Liver (tissue), 9 donors: ENCODE results near the gene NAGA. TPM values are rescaled to one million over a fixed set of nuclear protein-coding genes. Genes with fewer than 3 reads are reported as not detected.
"Not testable (repeated sequence)": the region's sequence is repeated elsewhere in the genome, so short reads cannot be mapped to it uniquely, and the experiment has no call there.

ENCODE experiments used
- DNase-seq: peaks from one replicate; pipeline ENCODE4 v3.0.0-alpha.2; 2017; ENCODE audit warnings: low spot score
- H3K27ac ChIP-seq, 2 donors: one replicate each; pipeline ENCODE4 v1.7.0; 2013; ENCODE audit warnings: inconsistent platforms in 2 of 2, low read length in 2 of 2, control low read depth in 1 of 2, low read depth in 1 of 2, mild to moderate bottlenecking in 1 of 2
- H3K27me3 ChIP-seq, 4 donors: one replicate each; pipeline versions ENCODE4 v1.6.1 to v1.7.0; 2013; ENCODE audit warnings: low read length in 3 of 4, inconsistent platforms in 1 of 4, mild to moderate bottlenecking in 1 of 4, moderate library complexity in 1 of 4; ENCODE audit not compliant: control insufficient read depth in 4 of 4, insufficient read depth in 4 of 4
- H3K36me3 ChIP-seq, 4 donors: one replicate each; pipeline versions ENCODE4 v1.6.1 to v1.7.0; 2013; ENCODE audit warnings: low read length in 3 of 4, mild to moderate bottlenecking in 3 of 4, low read depth in 1 of 4, moderate library complexity in 1 of 4; ENCODE audit not compliant: control insufficient read depth in 4 of 4, insufficient read depth in 3 of 4
- H3K4me1 ChIP-seq, 4 donors: one replicate each; pipeline versions ENCODE4 v1.6.1 to v1.7.0; 2013; ENCODE audit warnings: low read length in 3 of 4, mild to moderate bottlenecking in 3 of 4, moderate library complexity in 1 of 4; ENCODE audit not compliant: control insufficient read depth in 4 of 4, insufficient read depth in 4 of 4
- H3K4me3 ChIP-seq, 3 donors: one replicate each; pipeline versions ENCODE4 v1.6.1 to v1.7.0; 2013; ENCODE audit warnings: low read length in 3 of 3, control low read depth in 1 of 3, low read depth in 1 of 3, mild to moderate bottlenecking in 1 of 3
- H3K9ac ChIP-seq, 2 donors: one replicate each; pipeline ENCODE4 v1.7.0; 2013; ENCODE audit warnings: low read length in 2 of 2, mild to moderate bottlenecking in 2 of 2, moderate library complexity in 2 of 2, control low read depth in 1 of 2, low read depth in 1 of 2
- H3K9me3 ChIP-seq, 4 donors: one replicate each; pipeline versions ENCODE4 v1.6.1 to v1.7.0; 2013; ENCODE audit warnings: low read length in 3 of 4; ENCODE audit not compliant: control insufficient read depth in 4 of 4
- EGR1 ChIP-seq, 2 donors: IDR thresholded peaks; 2 replicates each; pipeline ENCODE4 v1.6.1; 2016 to 2018; ENCODE audit warnings: antibody characterized with exemption in 2 of 2, low read depth in 2 of 2
- FOXA1 ChIP-seq: IDR thresholded peaks from 2 replicates; pipeline ENCODE4 v1.6.1; 2016; ENCODE audit warnings: antibody characterized with exemption
- FOXA2 ChIP-seq: IDR thresholded peaks from 2 replicates; pipeline ENCODE4 v1.6.1; 2016; ENCODE audit warnings: antibody characterized with exemption
- HNF4A ChIP-seq, 2 donors: conservative IDR thresholded peaks; 2 replicates each; pipeline ENCODE4 v1.6.1; 2016; ENCODE audit warnings: antibody characterized with exemption in 2 of 2, mild to moderate bottlenecking in 2 of 2
- JUND ChIP-seq, 2 donors: IDR thresholded peaks; 2 replicates each; pipeline ENCODE4 v1.6.1; 2016; ENCODE audit warnings: antibody characterized with exemption in 2 of 2
- MAX ChIP-seq: IDR thresholded peaks from 2 replicates; pipeline ENCODE4 v1.6.1; 2016; ENCODE audit warnings: antibody characterized with exemption
- RAD21 ChIP-seq, 2 donors: IDR thresholded peaks; 2 replicates each; pipeline ENCODE4 v1.6.1; 2016; ENCODE audit warnings: antibody characterized with exemption in 2 of 2, mild to moderate bottlenecking in 2 of 2
- REST ChIP-seq: IDR thresholded peaks from 2 replicates; pipeline ENCODE4 v1.6.1; 2016; ENCODE audit warnings: antibody characterized with exemption, mild to moderate bottlenecking
- RXRA ChIP-seq, 2 donors: IDR thresholded peaks; 2 replicates each; pipeline ENCODE4 v1.6.1; 2017 to 2018; ENCODE audit warnings: antibody characterized with exemption in 2 of 2, mild to moderate bottlenecking in 1 of 2
- SP1 ChIP-seq: IDR thresholded peaks from 2 replicates; pipeline ENCODE4 v1.6.1; 2018; ENCODE audit warnings: antibody characterized with exemption, mild to moderate bottlenecking
- TAF1 ChIP-seq: conservative IDR thresholded peaks from 2 replicates; pipeline ENCODE4 v1.6.1; 2016; ENCODE audit warnings: antibody characterized with exemption, mild to moderate bottlenecking
- YY1 ChIP-seq: IDR thresholded peaks from 2 replicates; pipeline ENCODE4 v1.6.1; 2016; ENCODE audit warnings: antibody characterized with exemption, mild to moderate bottlenecking
- WGBS: extraction: QIAGEN DNeasy Blood & Tissue Kit; methylation state at CpG from one replicate; pipeline ENCODE4 v1.1.7; 2013; 5-methylcytosine and 5-hydroxymethylcytosine counted together
- polyA plus RNA-seq, 2 donors: library from polyadenylated mRNA; stranded (reverse) in 1 of 2; unstranded in 1 of 2; fragments of 200-250 nt in 1 of 2; fragments of >200 nt in 1 of 2; fragmentation: Nextera tagmentation in 1 of 2; extraction: Ambion mirVana in 1 of 2; gene quantifications; one replicate each; pipeline versions ENCODE4 v1.2.1 to v1.2.3, GENCODE V29; 2013 to 2015
- total RNA-seq, 2 donors: library from RNA; depleted of rRNA; stranded (reverse); fragments of >200 nt; gene quantifications; one replicate each; pipeline ENCODE4 v1.2.3, GENCODE V29; 2014
- TF ChIP-seq, protein P1 (sequence below): fragments of 150-350 bp; IDR thresholded peaks from 2 replicates; pipeline ENCODE4 v1.5.1; 2017; ENCODE audit warnings: improper control_type of control experiment, low read depth, low read length; ENCODE audit not compliant: missing input control
- TF ChIP-seq, protein P2 (sequence below): IDR thresholded peaks from 2 replicates; pipeline ENCODE4 v1.6.1; 2016; ENCODE audit warnings: antibody characterized with exemption
- TF ChIP-seq, protein P3 (sequence below): IDR thresholded peaks from 2 replicates; pipeline ENCODE4 v1.6.1; 2016; ENCODE audit warnings: antibody characterized with exemption
- donor health status: healthy.
- donor health status: healthy.
- donor health status: healthy.
- donor health status: healthy.
- donor health status: healthy.

Gene NAGA
- total and polyA plus RNA-seq, 4 donors, result 12.8 to 33.9 (median 23.9) TPM

DNA sequence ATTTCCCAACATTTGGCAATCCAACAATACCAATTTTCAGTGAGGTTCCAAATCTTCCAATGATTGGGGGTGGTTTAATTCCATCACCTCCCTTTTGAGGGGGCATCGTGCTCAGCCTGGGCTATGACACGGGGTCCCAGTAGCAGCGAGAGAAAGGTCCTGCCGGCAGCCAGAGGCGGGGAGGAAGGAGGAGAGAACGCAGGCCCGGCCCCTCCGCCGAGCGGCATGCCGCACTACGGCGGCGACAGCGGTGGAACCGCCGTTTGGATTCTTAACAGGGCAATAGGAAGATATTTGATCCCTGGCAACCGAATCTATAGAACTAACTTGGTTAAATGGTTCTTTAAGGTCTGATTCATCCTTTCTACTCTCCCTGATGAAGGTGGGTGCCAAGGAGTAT is 38.2 kb upstream of the NAGA start:
- Histone ChIP-seq H3K9ac (no peak overlapping the region), H3K4me1 (no peaks in the 10 kb centered on the region), H3K9me3 (peaks cover 0 to 14% (median 6%) of the 10 kb centered on the region in 4 donors), H3K4me3 (no peak overlapping the region), H3K36me3 (peaks cover 0 to 3% (median 0%) of the 10 kb centered on the region in 4 donors), H3K27ac (no peak overlapping the region), H3K27me3 (no peaks in the 10 kb centered on the region)
- DNase-seq, result no peak
- WGBS, result 88% methylated on average over 18 of the region's 18 CpGs
- TF ChIP-seq REST, result no peak
- TF ChIP-seq MAX, result no peak
- TF ChIP-seq, protein P1, sequence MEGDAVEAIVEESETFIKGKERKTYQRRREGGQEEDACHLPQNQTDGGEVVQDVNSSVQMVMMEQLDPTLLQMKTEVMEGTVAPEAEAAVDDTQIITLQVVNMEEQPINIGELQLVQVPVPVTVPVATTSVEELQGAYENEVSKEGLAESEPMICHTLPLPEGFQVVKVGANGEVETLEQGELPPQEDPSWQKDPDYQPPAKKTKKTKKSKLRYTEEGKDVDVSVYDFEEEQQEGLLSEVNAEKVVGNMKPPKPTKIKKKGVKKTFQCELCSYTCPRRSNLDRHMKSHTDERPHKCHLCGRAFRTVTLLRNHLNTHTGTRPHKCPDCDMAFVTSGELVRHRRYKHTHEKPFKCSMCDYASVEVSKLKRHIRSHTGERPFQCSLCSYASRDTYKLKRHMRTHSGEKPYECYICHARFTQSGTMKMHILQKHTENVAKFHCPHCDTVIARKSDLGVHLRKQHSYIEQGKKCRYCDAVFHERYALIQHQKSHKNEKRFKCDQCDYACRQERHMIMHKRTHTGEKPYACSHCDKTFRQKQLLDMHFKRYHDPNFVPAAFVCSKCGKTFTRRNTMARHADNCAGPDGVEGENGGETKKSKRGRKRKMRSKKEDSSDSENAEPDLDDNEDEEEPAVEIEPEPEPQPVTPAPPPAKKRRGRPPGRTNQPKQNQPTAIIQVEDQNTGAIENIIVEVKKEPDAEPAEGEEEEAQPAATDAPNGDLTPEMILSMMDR, result no peak
- no peak for TF ChIP-seq EGR1 (IDR thresholded peaks at IDR 0.05; ENCODE audit: low read depth in 2 of 2)
- TF ChIP-seq, protein P2, sequence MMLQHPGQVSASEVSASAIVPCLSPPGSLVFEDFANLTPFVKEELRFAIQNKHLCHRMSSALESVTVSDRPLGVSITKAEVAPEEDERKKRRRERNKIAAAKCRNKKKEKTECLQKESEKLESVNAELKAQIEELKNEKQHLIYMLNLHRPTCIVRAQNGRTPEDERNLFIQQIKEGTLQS, result no peak
- no peak for TF ChIP-seq RAD21 (IDR thresholded peaks at IDR 0.05)
- no peak for TF ChIP-seq SP1
- no peak for TF ChIP-seq FOXA1
- no peak for TF ChIP-seq FOXA2
- TF ChIP-seq TAF1, result no peak
- no peak for TF ChIP-seq RXRA (IDR thresholded peaks at IDR 0.05)
- TF ChIP-seq, protein P3, sequence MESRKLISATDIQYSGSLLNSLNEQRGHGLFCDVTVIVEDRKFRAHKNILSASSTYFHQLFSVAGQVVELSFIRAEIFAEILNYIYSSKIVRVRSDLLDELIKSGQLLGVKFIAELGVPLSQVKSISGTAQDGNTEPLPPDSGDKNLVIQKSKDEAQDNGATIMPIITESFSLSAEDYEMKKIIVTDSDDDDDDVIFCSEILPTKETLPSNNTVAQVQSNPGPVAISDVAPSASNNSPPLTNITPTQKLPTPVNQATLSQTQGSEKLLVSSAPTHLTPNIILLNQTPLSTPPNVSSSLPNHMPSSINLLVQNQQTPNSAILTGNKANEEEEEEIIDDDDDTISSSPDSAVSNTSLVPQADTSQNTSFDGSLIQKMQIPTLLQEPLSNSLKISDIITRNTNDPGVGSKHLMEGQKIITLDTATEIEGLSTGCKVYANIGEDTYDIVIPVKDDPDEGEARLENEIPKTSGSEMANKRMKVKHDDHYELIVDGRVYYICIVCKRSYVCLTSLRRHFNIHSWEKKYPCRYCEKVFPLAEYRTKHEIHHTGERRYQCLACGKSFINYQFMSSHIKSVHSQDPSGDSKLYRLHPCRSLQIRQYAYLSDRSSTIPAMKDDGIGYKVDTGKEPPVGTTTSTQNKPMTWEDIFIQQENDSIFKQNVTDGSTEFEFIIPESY, result no peak
- no peak for TF ChIP-seq JUND (IDR thresholded peaks at IDR 0.05)
- TF ChIP-seq HNF4A (conservative IDR thresholded peaks at IDR 0.05), result no peak
- no peak for TF ChIP-seq YY1

DNA sequence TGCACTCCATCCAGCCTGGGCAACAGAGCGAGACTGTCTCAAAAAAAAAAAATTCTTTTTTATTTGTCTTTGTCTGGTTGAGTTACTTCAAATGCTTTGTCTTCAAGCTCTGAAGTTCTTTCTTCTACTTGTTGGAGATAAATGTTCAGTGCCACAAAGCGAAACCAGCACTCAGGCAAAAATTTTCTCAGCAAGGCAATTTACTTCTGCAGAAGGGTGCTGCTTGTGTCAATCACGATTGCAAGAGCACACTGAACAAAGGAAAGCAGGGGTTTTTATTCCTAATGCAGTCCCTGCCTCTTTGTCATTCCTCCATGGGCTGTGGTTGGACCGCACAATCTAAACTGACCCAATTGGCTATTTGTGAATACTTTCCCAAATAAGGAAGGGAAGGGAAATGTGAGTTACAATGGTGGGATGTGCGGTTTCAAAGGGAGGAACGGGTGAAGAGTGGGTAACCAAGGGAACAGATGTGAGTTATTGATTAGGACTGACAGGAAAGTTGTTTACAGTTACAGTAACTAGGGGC is 33.8 kb upstream of the NAGA start:
- not testable (repeated sequence) for H3K27ac ChIP-seq, H3K4me3 ChIP-seq, H3K9ac ChIP-seq, H3K4me1 ChIP-seq, H3K27me3 ChIP-seq, DNase-seq, H3K36me3 ChIP-seq
- 96% methylated on average over 6 of the region's 6 CpGs for WGBS
- H3K9me3 ChIP-seq, result peaks cover 3 to 17% (median 9%) of the 10 kb centered on the region in 4 donors
